ENCODE results near the gene SREBF1.
A peak's percentile ranks its signal among the peaks of the same experiment; 100 is the strongest.

Gene SREBF1

GRCh38 chr17:17836818-17837379, at the start of gene SREBF1:
SREBF1 (minus strand) TSS chr17:17836986; CDS start chr17:17836817, 169 bp downstream.
- DNase-seq: peak in 1 of 2 experiments; percentile 49

GRCh38 chr17:17886226-17886625, 49.4 kb upstream of the SREBF1 start:
- peak in 1 of 2 experiments; percentile 14 for DNase-seq

DNA sequence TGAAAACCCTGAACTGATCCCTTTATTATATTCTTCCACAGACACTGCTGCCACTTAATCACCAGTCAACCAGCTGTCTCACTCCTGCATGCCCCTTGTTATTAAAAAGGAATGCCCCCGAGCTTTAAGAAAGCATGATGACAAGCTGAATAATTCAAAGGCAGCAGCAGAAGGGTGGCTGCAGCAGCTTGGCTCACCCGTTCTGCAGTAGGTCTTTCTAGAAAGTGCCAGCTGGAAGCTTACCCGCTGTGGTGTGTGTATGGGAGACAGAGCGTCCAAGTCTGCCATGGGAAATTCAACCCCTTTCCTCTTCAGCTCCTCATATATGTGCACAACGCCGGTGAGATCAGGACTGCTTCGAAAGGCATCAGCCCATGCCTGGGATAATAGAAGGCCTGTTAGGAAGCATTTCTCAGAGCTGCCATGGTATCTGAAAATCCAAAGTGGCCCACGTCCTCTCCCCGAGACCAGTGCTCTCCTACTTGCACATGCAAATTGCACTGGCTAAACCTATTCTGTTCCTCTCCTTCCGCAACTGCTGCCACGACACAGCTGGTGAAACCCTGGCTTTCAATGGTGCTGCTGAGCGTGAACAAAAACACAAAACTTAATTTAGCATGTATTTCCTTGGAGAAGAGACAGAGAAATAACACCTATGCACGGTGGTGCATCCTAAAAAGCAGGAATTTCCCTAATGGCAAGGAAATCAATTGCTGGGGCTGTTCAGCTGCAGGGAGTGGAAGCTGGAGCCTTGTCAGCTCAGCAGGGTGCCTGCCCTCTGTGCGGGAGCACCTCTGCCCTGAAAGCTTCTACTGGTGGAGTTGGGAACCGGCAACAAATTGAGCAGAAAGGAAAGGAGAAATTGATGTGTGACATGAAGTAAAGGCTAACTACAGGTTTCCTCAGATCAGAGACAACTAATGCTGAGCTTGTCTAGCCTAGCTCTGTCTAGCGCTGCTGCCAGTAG, 47.9 kb upstream of the SREBF1 start:
- DNase-seq: no peak

GRCh38 chr17:17883801-17884200, 47.0 kb upstream of the SREBF1 start:
- no peak for DNase-seq

DNA sequence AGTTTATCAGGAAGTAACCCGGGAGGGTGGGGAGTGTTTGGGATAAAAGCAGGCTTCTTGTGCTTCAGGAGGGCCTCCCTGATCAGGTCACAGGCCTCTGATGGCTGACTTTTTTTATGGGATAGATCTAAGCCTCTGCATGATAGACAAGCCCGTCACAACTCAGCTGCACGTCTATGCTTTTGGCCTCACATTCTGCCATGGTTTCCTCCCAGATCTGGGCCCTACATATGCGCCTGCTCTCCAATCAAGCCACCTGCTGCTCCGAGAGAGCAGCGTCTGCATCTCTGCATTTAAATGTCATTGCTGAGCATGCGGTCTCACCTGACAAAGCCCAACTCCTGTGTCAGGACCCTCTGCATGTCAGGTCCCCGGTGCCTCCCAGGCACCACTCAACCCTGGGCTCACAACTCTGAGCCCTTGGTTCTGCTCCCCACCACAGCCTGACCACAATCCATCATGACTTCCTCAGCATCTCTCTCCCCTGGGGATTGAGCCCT, 45.3 kb upstream of the SREBF1 start:
- no peak for DNase-seq

- no peak for DNase-seq
Measured at GRCh38 chr17:17880577-17881196, 43.9 kb upstream of the SREBF1 start.

DNA sequence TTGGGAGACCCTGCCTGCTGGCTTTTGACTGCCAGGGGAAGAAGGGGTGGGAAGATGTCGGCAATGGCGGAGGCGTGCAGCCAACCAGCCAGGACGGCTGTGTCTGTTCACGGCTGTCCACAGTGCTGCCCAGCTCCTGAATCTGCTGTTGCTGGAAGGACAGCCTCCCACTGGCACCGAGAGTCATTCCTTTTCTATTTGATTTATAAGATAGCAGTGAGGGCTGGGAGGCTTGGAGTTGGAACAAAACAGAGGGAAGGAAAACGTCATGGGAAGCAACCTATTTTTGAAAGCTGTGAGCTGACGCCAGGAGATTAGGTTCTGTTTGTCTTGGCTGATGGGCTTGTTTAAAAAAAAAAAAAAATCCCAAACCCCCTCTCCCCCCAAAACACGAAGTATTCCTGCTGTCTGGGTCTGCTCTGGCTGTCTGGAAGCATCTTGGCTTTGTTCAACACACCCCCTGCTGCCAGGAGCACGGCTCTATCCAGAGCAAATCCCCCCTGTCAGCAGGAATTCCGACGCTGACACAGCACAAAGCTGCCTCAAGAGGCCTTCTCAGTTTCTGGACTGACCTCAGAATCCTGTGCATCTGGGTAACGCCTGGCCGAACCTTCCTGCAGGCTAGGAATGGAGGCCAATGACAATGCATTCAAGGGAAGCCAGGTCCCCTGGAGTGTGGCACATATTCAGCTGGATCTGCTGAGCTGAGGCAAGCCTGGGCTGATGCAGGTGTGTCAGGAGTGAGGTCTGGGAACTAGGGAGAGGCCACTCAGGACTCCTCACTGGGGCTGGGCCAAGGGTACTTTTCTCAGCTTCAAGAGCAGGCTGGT, 41.0 kb upstream of the SREBF1 start:
- peak in 1 of 2 experiments; percentile 40 for DNase-seq

DNA sequence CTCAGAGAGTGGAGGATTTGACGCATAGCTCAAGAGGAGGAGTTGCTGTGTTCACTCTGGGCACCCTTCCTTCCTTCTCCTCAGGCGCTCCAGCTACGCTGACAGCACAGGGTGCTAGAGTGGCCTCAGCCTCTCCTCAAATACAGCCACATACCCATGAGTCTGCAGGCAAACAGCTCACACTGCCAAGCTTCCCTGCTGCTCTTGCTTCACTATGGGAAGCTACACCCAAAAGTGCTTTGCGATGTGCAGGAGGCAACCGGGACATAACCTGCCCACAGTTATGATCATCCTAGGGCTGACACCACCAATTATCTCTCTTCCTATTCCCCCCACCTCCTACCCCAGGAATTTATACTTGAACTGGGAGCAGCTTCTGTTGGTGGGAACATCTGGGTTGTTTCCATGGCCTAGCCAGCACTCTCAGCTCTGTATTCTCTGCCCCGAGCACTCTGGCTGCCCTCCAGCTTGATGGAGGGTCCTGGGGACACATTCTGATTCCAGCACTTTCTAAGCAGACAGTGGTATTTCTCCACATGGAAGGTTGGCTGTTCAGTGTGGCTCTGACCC, 40.3 kb upstream of the SREBF1 start:
- no peak for DNase-seq

- DNase-seq: no peak
Measured at GRCh38 chr17:17874478-17874877, 37.7 kb upstream of the SREBF1 start.

DNA sequence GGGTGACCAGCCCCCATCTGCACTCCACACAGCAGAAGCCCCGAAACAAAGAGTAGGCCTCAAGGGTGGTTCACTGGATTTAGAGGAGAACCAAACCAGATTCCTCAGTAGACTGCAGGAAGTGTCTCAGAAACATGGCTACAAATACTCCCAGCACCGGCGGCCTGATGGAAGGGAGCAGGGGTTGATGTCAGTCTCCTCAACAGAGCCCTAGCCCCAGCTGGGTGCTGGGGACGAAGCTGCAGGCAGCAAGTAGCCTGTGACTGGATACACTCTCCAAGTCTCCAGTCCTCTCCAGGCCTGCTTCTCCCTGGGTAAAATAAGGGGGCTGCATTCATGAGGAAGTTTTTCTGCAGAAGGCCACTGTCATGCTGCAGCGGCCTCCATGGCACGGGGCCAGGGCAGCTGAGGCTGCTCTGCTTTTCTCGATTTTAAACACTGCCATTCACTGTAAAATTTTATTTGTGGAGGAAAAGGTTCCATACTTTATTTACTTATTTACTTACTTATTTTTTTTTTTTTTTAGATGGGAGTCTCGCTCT, 36.7 kb upstream of the SREBF1 start:
- DNase-seq: no peak

GRCh38 chr17:17872547-17873345, 36.0 kb upstream of the SREBF1 start:
- DNase-seq: no peak

DNA sequence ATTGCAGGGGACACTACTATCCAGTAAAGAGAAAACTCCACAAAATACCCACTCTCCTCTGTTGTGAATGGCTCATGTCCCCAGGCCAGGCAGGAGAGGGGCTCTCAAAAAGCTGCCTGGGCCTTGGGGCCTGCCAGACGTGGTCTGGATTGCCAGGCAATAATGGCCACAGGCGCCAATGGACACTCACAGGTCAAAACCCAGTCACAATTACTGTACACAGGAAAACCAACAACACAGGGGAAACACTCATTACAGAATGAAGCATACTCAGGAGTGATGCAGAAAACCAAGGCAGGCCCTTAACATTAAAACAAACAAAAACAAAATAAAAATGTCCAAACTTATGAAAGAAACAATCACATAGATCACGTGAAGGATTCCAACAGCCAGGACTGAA, 35.1 kb upstream of the SREBF1 start:
- no peak for DNase-seq

DNA sequence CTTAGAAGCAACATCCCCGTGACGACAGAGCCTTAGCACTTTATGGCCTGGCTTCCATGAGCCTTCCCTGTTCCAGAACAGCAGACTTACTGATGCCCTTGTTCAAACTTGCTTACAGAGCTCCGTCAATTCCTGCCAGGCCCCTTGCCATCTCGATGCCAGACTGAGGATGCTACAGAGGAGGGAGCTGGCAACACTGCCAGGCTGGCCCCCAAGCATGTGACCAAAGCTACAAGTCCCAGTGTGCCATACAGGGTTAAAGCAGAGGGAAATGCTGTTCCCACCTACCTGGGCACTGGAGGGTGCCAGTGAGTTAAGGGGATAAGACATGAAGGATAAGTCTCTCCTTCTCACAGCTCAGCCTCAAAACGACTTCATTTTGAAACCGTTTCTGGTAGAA, 33.5 kb upstream of the SREBF1 start:
- no peak for DNase-seq

- no peak for DNase-seq
Measured at GRCh38 chr17:17868641-17869522, 32.1 kb upstream of the SREBF1 start.

- no peak for DNase-seq
Measured at GRCh38 chr17:17866897-17867296, 30.1 kb upstream of the SREBF1 start.

DNA sequence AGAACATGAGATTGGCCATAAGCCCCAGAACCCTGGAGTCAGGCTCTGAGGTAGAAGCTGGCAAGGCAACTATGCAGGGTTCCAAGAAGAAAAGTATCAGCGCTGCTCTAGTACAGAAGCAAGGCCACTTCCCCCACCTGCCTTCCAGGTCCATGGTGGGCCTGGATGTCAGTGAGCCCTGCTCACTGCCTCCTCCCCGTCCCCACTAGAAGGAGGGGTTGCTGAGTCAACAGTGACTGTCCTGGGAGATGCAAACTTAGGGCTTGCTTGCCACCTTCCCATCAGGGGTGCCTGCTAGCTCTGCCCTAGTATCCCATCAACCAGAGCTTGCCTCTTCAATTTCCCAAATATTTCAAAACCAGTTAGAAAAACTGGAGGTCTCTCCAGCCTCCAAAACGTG, 29.6 kb upstream of the SREBF1 start:
- DNase-seq: no peak

DNA sequence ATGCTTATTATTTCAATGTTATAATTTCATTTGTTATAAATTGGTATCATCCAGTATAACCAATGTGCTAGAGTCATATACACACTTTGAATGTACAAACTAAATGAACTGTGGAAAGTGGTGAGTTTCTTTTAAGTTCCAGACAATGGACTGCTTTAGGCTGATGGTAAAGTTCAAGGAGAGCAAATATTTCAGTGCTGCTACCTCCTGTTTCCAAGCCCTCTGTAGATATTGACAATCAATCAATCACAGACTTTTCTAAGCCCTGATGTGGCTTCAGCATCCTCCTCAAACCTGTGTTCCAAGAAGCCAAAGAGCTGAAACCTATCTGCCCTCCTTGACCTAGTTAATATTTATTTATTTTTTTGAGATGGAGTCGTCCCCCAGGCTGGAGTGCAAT, 28.2 kb upstream of the SREBF1 start:
- DNase-seq: no peak

GRCh38 chr17:17860766-17861107, 24.0 kb upstream of the SREBF1 start:
- peak; percentile 50 to 75 for DNase-seq

DNA sequence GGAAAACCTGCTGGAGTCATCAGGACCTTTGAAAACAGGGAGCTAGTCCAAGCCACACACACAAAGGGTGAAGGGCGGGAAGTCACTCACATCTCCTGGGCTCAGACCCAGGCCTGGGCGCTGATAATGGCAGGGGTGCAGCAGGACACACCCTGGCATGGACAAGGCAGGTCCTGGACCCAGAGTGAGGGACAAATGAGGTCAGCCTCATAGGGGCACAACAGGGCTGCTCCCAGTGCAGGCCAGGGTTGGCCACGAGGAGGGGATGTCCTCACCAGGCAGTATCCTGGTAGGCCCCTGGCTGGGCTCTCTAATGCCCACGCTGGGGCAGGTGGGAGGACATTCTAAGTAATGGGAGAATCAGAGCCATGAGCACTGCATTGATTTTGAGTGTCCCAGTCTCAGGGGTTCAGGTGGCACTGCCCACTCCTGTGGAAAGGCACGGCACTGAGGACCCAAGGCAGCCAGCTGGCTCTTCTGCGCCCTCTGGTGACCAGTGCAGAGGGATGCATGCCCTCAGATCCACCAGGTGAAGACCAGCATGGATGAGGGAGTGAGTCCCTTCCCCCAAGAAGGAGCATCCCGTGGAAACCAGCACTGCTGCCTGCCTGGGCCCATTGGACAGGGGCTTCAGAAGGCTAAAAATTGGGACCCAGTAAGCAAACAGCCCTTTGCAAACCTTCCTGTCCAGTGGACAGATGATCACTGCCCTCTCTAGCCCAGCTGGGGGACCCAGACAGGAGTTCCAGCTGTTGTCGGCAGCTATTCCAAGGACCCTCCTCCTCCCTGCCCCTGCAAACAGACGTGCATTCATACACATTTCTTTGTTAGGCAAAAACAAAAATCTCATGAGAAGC, 23.4 kb upstream of the SREBF1 start:
- DNase-seq: peak; percentile 77 to 82

All from SHP77 (cell line).